ENCODE measurements around the gene INSL3. TPM values are rescaled to one million over a fixed set of nuclear protein-coding genes. Genes with fewer than 3 reads are reported as not detected.

Gene INSL3
- total and polyA plus RNA-seq, 2 of the 13 experiments (the other 11 are each of a cell fraction or from before 2014, with no cell fraction given) = 0.30 TPM; not detected in 1

DNA sequence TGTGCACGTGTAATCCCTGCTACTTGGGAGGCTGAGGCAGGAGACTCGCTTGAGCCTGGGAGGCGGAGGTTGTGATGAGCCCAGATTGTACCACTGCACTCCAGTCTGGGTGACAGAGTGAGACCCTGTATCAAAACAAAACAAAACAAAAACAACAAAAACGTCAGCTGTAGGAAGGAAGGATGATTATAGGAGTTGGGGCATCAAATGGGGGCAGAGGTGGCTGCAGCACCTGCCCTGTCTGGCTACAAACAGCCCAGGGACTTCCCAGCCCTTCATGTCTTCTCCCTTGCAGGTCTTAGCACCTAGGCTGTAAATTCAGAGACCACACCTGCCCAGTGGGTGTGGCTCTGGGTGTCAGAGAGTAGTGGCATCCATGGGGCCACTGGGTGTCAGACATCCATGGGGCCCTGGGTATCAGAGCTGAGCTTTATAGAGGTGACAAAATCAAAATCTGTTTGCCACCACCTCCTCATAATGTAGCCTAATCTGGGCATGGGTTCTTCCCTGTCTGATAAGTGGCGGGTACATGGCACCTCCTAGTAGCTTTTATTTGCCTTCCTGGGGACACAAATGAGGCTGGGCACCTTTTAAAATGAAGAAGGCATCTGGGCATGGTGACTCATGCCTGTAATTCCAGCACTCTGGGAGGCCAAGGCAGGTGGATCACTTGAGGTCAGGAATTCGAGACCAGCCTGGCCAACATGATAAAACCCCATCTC, 31.1 kb downstream of the INSL3 start:
- intact Hi-C loops (cut with micrococcal nuclease; ENCODE audit: unreplicated experiment) = no loop called here
- Histone ChIP-seq H3K36me3 (replicated peaks in 1 of 2; ENCODE audit: control insufficient read depth in 1 of 2, insufficient read depth in 2 of 2, low read length in 2 of 2) (no peaks in the 10 kb centered on the region), H2AFZ (ENCODE audit: low read length) (no peak overlapping the region), H3K4me1 (ENCODE audit: insufficient read depth, low read length) (peaks cover 22% of the 10 kb centered on the region), H3K4me3 (replicated peaks in 1 of 3; ENCODE audit: insufficient read depth in 1 of 3, low read depth in 2 of 3, low read length in 3 of 3) (no peak overlapping the region), H3K27ac (ENCODE audit: extremely low read length, insufficient read depth, low read length) (no peak overlapping the region), H4K20me1 (ENCODE audit: insufficient read depth, low read length) (no peaks in the 10 kb centered on the region), H3K79me2 (ENCODE audit: insufficient read depth, low read length) (no peaks in the 10 kb centered on the region), H3K4me2 (ENCODE audit: low read depth, low read length) (no peak overlapping the region), H3K27me3 (ENCODE audit: control insufficient read depth in 1 of 2, insufficient read depth in 2 of 2, low read length in 2 of 2) (peaks cover 0 to 10% of the 10 kb centered on the region in 2 experiments; a peak in 1 of 5 replicates), H3K9me3 (ENCODE audit: low read length) (no peaks in the 10 kb centered on the region), H3K9ac (ENCODE audit: insufficient read depth, low read depth, low read length) (no peak overlapping the region)
- DNase-seq (ENCODE audit: low spot score) (no peak), ATAC-seq (no peak), FAIRE-seq (no peak)
- 56% methylated on average over 6 of the region's 6 CpGs for WGBS (ENCODE audit: low lambda C conversion rate)
- no TSS peak for BruUV-seq (replicated peaks)
- POLR2A ChIA-PET = no interaction called here
- in situ Hi-C loops (cut with HindIII; ENCODE audit: extremely low pct_ligation_motif_present, low pct_unique_long_range_greater_than_20kb) = no loop called here
- CTCF ChIA-PET (ENCODE audit: low intra/inter-chr PET ratio, low total read pairs) = no interaction called here
- TF ChIP-seq ZNF589 (CRISPR knock-in tag; conservative IDR thresholded peaks at IDR 0.05) (no peak), MYC (CRISPR knock-in tag; IDR thresholded peaks at IDR 0.05; ENCODE audit: borderline replicate concordance) (no peak), ZNF549 (CRISPR knock-in tag; IDR thresholded peaks at IDR 0.05) (no peak), CC2D1A (CRISPR knock-in tag; IDR thresholded peaks at IDR 0.05) (no peak), KAT7 (CRISPR knock-in tag; IDR thresholded peaks at IDR 0.05; ENCODE audit: borderline replicate concordance) (no peak), PHF5A (CRISPR knock-in tag; IDR thresholded peaks at IDR 0.05; ENCODE audit: low read depth, unreplicated experiment) (no peak), PAX8 (CRISPR knock-in tag; IDR thresholded peaks at IDR 0.05; ENCODE audit: borderline replicate concordance) (no peak), RXRB (CRISPR knock-in tag; IDR thresholded peaks at IDR 0.05; ENCODE audit: borderline replicate concordance) (no peak), NBN (conservative IDR thresholded peaks at IDR 0.05) (no peak)
- TF ChIP-seq, protein P1, sequence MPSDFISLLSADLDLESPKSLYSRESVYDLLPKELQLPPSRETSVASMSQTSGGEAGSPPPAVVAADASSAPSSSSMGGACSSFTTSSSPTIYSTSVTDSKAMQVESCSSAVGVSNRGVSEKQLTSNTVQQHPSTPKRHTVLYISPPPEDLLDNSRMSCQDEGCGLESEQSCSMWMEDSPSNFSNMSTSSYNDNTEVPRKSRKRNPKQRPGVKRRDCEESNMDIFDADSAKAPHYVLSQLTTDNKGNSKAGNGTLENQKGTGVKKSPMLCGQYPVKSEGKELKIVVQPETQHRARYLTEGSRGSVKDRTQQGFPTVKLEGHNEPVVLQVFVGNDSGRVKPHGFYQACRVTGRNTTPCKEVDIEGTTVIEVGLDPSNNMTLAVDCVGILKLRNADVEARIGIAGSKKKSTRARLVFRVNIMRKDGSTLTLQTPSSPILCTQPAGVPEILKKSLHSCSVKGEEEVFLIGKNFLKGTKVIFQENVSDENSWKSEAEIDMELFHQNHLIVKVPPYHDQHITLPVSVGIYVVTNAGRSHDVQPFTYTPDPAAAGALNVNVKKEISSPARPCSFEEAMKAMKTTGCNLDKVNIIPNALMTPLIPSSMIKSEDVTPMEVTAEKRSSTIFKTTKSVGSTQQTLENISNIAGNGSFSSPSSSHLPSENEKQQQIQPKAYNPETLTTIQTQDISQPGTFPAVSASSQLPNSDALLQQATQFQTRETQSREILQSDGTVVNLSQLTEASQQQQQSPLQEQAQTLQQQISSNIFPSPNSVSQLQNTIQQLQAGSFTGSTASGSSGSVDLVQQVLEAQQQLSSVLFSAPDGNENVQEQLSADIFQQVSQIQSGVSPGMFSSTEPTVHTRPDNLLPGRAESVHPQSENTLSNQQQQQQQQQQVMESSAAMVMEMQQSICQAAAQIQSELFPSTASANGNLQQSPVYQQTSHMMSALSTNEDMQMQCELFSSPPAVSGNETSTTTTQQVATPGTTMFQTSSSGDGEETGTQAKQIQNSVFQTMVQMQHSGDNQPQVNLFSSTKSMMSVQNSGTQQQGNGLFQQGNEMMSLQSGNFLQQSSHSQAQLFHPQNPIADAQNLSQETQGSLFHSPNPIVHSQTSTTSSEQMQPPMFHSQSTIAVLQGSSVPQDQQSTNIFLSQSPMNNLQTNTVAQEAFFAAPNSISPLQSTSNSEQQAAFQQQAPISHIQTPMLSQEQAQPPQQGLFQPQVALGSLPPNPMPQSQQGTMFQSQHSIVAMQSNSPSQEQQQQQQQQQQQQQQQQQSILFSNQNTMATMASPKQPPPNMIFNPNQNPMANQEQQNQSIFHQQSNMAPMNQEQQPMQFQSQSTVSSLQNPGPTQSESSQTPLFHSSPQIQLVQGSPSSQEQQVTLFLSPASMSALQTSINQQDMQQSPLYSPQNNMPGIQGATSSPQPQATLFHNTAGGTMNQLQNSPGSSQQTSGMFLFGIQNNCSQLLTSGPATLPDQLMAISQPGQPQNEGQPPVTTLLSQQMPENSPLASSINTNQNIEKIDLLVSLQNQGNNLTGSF (CRISPR knock-in tag; IDR thresholded peaks at IDR 0.05) = no peak
- TF ChIP-seq, protein P2, sequence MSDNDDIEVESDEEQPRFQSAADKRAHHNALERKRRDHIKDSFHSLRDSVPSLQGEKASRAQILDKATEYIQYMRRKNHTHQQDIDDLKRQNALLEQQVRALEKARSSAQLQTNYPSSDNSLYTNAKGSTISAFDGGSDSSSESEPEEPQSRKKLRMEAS (IDR thresholded peaks at IDR 0.05) = no peak
- TF ChIP-seq, protein P3, sequence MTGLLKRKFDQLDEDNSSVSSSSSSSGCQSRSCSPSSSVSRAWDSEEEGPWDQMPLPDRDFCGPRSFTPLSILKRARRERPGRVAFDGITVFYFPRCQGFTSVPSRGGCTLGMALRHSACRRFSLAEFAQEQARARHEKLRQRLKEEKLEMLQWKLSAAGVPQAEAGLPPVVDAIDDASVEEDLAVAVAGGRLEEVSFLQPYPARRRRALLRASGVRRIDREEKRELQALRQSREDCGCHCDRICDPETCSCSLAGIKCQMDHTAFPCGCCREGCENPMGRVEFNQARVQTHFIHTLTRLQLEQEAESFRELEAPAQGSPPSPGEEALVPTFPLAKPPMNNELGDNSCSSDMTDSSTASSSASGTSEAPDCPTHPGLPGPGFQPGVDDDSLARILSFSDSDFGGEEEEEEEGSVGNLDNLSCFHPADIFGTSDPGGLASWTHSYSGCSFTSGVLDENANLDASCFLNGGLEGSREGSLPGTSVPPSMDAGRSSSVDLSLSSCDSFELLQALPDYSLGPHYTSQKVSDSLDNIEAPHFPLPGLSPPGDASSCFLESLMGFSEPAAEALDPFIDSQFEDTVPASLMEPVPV (CRISPR knock-in tag; IDR thresholded peaks at IDR 0.05) = no peak
- TF ChIP-seq, protein P4, sequence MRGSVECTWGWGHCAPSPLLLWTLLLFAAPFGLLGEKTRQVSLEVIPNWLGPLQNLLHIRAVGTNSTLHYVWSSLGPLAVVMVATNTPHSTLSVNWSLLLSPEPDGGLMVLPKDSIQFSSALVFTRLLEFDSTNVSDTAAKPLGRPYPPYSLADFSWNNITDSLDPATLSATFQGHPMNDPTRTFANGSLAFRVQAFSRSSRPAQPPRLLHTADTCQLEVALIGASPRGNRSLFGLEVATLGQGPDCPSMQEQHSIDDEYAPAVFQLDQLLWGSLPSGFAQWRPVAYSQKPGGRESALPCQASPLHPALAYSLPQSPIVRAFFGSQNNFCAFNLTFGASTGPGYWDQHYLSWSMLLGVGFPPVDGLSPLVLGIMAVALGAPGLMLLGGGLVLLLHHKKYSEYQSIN (CRISPR knock-in tag; IDR thresholded peaks at IDR 0.05; ENCODE audit: borderline replicate concordance) = no peak
- TF ChIP-seq, protein P5, sequence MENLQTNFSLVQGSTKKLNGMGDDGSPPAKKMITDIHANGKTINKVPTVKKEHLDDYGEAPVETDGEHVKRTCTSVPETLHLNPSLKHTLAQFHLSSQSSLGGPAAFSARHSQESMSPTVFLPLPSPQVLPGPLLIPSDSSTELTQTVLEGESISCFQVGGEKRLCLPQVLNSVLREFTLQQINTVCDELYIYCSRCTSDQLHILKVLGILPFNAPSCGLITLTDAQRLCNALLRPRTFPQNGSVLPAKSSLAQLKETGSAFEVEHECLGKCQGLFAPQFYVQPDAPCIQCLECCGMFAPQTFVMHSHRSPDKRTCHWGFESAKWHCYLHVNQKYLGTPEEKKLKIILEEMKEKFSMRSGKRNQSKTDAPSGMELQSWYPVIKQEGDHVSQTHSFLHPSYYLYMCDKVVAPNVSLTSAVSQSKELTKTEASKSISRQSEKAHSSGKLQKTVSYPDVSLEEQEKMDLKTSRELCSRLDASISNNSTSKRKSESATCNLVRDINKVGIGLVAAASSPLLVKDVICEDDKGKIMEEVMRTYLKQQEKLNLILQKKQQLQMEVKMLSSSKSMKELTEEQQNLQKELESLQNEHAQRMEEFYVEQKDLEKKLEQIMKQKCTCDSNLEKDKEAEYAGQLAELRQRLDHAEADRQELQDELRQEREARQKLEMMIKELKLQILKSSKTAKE (CRISPR knock-in tag; IDR thresholded peaks at IDR 0.05; ENCODE audit: borderline replicate concordance) = no peak
